ENCODE results near the gene MED13L.
A peak's percentile ranks its signal among the peaks of the same experiment; 100 is the strongest.
"Not testable (repeated sequence)": the region's sequence is repeated elsewhere in the genome, so short reads cannot be mapped to it uniquely, and the experiment has no call there.

Gene MED13L

GRCh38 chr12:116015525-116015924 lies 262.0 kb downstream of the MED13L start:
- peak; percentile 15 to 17 for DNase-seq (ENCODE audit: low read depth in 2 of 2)

- DNase-seq (ENCODE audit: low read depth in 2 of 2), result no peak
Observed at GRCh38 chr12:116012757-116013156, 264.7 kb downstream of the MED13L start.

GRCh38 chr12:116011217-116011616 lies 266.3 kb downstream of the MED13L start:
- no peak for DNase-seq (ENCODE audit: low read depth in 2 of 2)

- no peak for DNase-seq (ENCODE audit: low read depth in 2 of 2)
Observed at GRCh38 chr12:116010467-116010866, 267.0 kb downstream of the MED13L start.

- no peak for DNase-seq (ENCODE audit: low read depth in 2 of 2)
Observed at GRCh38 chr12:116009805-116010204, 267.7 kb downstream of the MED13L start.

GRCh38 chr12:116006141-116006540 lies 271.4 kb downstream of the MED13L start:
- DNase-seq (ENCODE audit: low read depth in 2 of 2), result no peak

GRCh38 chr12:116002890-116003536 lies 274.5 kb downstream of the MED13L start:
- DNase-seq (ENCODE audit: low read depth in 2 of 2), result no peak

GRCh38 chr12:116000252-116000651 lies 277.2 kb downstream of the MED13L start:
- DNase-seq (ENCODE audit: low read depth in 2 of 2), result no peak

GRCh38 chr12:115999582-115999981 lies 277.9 kb downstream of the MED13L start:
- no peak for DNase-seq (ENCODE audit: low read depth in 2 of 2)

GRCh38 chr12:115998794-115999478 lies 278.6 kb downstream of the MED13L start:
- DNase-seq (ENCODE audit: low read depth in 2 of 2), result no peak

GRCh38 chr12:115998119-115998633 lies 279.3 kb downstream of the MED13L start:
- peak; percentile 39 to 43 for DNase-seq (ENCODE audit: low read depth in 2 of 2)

GRCh38 chr12:115993737-115994136 lies 283.8 kb downstream of the MED13L start:
- no peak for DNase-seq (ENCODE audit: low read depth in 2 of 2)

GRCh38 chr12:115990241-115990640 lies 287.3 kb downstream of the MED13L start:
- DNase-seq (ENCODE audit: low read depth in 2 of 2), result no peak

GRCh38 chr12:115988625-115989563 lies 288.6 kb downstream of the MED13L start:
- no peak for DNase-seq (ENCODE audit: low read depth in 2 of 2)

- DNase-seq (ENCODE audit: low read depth in 2 of 2), result no peak
Observed at GRCh38 chr12:115988212-115988611, 289.3 kb downstream of the MED13L start.

- no peak for DNase-seq (ENCODE audit: low read depth in 2 of 2)
Observed at GRCh38 chr12:115984616-115985015, 292.9 kb downstream of the MED13L start.

- DNase-seq (ENCODE audit: low read depth in 2 of 2), result no peak
Observed at GRCh38 chr12:115983226-115983798, 294.2 kb downstream of the MED13L start.

- DNase-seq (ENCODE audit: low read depth in 2 of 2), result no peak
Observed at GRCh38 chr12:115980339-115980738, 297.2 kb downstream of the MED13L start.

GRCh38 chr12:115979851-115980250 lies 297.6 kb downstream of the MED13L start:
- DNase-seq (ENCODE audit: low read depth in 2 of 2), result no peak

GRCh38 chr12:115979351-115979750 lies 298.1 kb downstream of the MED13L start:
- DNase-seq (ENCODE audit: low read depth in 2 of 2), result no peak

- DNase-seq (ENCODE audit: low read depth in 2 of 2), result not testable (repeated sequence)
Observed at GRCh38 chr12:115976829-115977228, 300.7 kb downstream of the MED13L start.

- DNase-seq (ENCODE audit: low read depth in 2 of 2), result no peak
Observed at GRCh38 chr12:115975411-115975810, 302.1 kb downstream of the MED13L start.

Data from fibroblast of skin of left quadriceps (primary cell).